HepG2 (cell line): Measurements from ENCODE around the gene EMC8. TPM values are rescaled to one million over a fixed set of nuclear protein-coding genes. Genes with fewer than 3 reads are reported as not detected.

Source experiments
- FOSL1 ChIP-seq: sonication (generic); formaldehyde crosslinking; IDR thresholded peaks from 2 replicates; pipeline ENCODE4 v1.9.0; 2021; ENCODE audit warnings: missing genetic modification reagents, borderline replicate concordance
- HOXD1 ChIP-seq: sonication (generic); formaldehyde crosslinking; IDR thresholded peaks from 2 replicates; pipeline ENCODE4 v1.5.0; 2020; ENCODE audit warnings: missing genetic modification reagents
- MXD4 ChIP-seq: IDR thresholded peaks from 2 replicates; pipeline ENCODE4 v1.6.1; 2016; ENCODE audit warnings: mild to moderate bottlenecking, missing biosample characterization, missing genetic modification reagents
- NCOA5 ChIP-seq: sonication (generic); formaldehyde crosslinking; IDR thresholded peaks from 2 replicates; pipeline ENCODE4 v1.4.0; 2020; ENCODE audit warnings: missing genetic modification reagents
- PLRG1 ChIP-seq: fragments of 450-650 bp; conservative IDR thresholded peaks from 2 replicates; pipeline ENCODE4 v1.6.1; 2016
- SMYD3 ChIP-seq: sonication (generic); formaldehyde crosslinking; IDR thresholded peaks from 2 replicates; pipeline ENCODE4 v1.8.1; 2023; ENCODE audit warnings: mild to moderate bottlenecking, missing genetic modification reagents
- TBX2 ChIP-seq: sonication (generic); formaldehyde crosslinking; IDR thresholded peaks from 2 replicates; pipeline ENCODE4 v1.5.0; 2020; ENCODE audit warnings: missing genetic modification reagents, mild to moderate bottlenecking, borderline replicate concordance
- ZBTB2 ChIP-seq: sonication (generic); formaldehyde crosslinking; IDR thresholded peaks from 2 replicates; pipeline ENCODE4 v1.8.0; 2022; ENCODE audit warnings: low read depth, missing genetic modification reagents
- ZBTB40 ChIP-seq, 2 experiments: fragments of 450-650 bp in 1 of 2; sonication (generic) in 1 of 2; formaldehyde crosslinking in 1 of 2; IDR thresholded peaks; 2 replicates each; pipeline versions ENCODE4 v1.6.1 to v1.8.0; 2016 to 2022; ENCODE audit warnings: antibody characterized with exemption in 1 of 2, mild to moderate bottlenecking in 1 of 2, missing genetic modification reagents in 1 of 2
- ZFP91 ChIP-seq: sonication (generic); formaldehyde crosslinking; IDR thresholded peaks from 2 replicates; pipeline ENCODE4 v1.9.0; 2022; ENCODE audit warnings: missing genetic modification reagents, mild to moderate bottlenecking, borderline replicate concordance
- ZNF7 ChIP-seq: IDR thresholded peaks from 2 replicates; pipeline ENCODE4 v1.6.1; 2016; ENCODE audit warnings: missing biosample characterization, missing genetic modification reagents
- ZNF883 ChIP-seq: sonication (generic); formaldehyde crosslinking; IDR thresholded peaks from 2 replicates; pipeline ENCODE4 v1.5.1; 2020; ENCODE audit warnings: mild to moderate bottlenecking, missing genetic modification reagents; ENCODE audit errors: not compliant biosample characterization
- polyA plus RNA-seq, 8 experiments: library from polyadenylated mRNA; depleted of rRNA in 3 of 8; stranded (reverse) in 7 of 8; unstranded in 1 of 8; fragments of >200 nt; fragmentation: Illumina TruSeq in 4 of 8; extraction: Trizol in 4 of 8; gene quantifications; 2 replicates each; pipeline versions ENCODE4 v1.2.1 to v1.2.3, GENCODE V29; 2011 to 2016; ENCODE audit warnings: low read depth in 4 of 8, missing spikeins in 1 of 8, mixed read lengths in 1 of 8; ENCODE audit not compliant: insufficient read depth in 1 of 8
- total RNA-seq, 5 experiments: library from RNA; depleted of rRNA; stranded (reverse); fragments of >200 nt; fragmentation: Illumina TruSeq; extraction: Trizol; gene quantifications; 2 replicates each; pipeline ENCODE4 v1.2.3, GENCODE V29; 2016; ENCODE audit warnings: low read depth in 1 of 5
- TF ChIP-seq, protein P1 (sequence below): IDR thresholded peaks from 2 replicates; pipeline ENCODE4 v1.6.1; 2016; ENCODE audit warnings: low read depth, borderline replicate concordance
- TF ChIP-seq, protein P2 (sequence below): sonication (generic); formaldehyde crosslinking; IDR thresholded peaks from 2 replicates; pipeline ENCODE4 v1.5.0; 2020; ENCODE audit warnings: missing genetic modification reagents

Gene EMC8
- total and polyA plus RNA-seq, 2 of the 13 experiments (the other 11 are each of a cell fraction or from before 2014, with no cell fraction given) = 55.0 to 76.0 TPM

DNA sequence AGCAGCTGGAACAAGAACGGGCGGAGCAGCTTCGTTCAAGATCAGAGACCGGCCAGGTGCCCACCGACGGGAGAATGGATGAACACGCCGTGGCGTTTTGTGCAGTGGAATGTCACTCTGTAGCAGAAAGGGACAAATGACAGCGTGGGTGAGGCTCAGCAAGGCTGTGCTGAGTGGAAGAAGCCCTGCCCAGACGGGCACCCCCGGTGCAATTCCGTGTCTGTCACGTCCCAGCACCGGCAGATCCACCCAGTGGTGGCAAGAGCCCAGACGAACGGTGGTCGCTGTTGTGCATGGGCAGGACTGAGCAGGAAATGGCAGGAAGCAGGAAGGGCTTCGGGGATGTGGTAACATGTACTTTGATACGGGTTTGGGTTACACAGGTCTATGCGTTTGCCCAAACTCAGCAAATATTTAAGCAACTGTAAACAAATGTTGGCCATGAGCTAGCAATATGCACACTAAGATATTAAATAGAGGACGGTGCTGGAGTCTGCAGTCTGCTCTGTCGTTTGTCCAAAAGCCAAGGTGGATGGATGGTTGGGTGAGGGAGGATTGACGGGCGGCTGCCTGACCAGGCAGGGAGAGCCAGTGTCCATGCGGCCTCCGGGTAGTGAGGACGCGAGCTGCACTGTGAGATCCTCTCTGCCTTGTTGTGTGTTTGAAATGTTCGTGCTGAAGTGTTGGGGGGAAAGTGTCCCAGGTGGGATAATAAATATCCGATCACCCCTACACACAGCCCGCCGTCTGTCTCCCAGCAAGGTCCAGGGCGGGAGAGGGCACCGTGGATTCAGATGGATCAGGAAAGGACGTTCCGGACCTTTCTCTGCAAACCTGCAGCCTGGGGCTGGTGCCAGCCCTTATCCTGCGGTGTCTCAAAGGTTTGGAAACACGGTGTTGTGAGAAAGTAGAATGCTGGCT is 48.6 kb upstream of the EMC8 start (continued):
- TF ChIP-seq ZBTB40 (IDR thresholded peaks at IDR 0.05) = no peak
- TF ChIP-seq ZBTB40 (CRISPR knock-in tag; IDR thresholded peaks at IDR 0.05) = peak; percentile 85
- TF ChIP-seq TBX2 (CRISPR knock-in tag) = peak; percentile 91
- TF ChIP-seq ZFP91 (CRISPR knock-in tag) = peak; percentile 92
- TF ChIP-seq, protein P1, sequence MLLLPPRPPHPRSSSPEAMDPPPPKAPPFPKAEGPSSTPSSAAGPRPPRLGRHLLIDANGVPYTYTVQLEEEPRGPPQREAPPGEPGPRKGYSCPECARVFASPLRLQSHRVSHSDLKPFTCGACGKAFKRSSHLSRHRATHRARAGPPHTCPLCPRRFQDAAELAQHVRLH (CRISPR knock-in tag) = peak; percentile 84; the same call in 1 of the 2 replicates
- no peak for TF ChIP-seq FOSL1
- TF ChIP-seq SMYD3 (CRISPR knock-in tag) = peak; percentile 94
- TF ChIP-seq PLRG1 = no peak
- 0 out of 2 replicates have a peak, but pooled peaks have one; percentile 8 for TF ChIP-seq HOXD1 (CRISPR knock-in tag)
- no peak; the same call in 1 of the 2 replicates for TF ChIP-seq ZNF7 (CRISPR knock-in tag)
- no peak for TF ChIP-seq MXD4 (CRISPR knock-in tag)
- TF ChIP-seq ZNF883 = peak; percentile 29
- TF ChIP-seq, protein P2, sequence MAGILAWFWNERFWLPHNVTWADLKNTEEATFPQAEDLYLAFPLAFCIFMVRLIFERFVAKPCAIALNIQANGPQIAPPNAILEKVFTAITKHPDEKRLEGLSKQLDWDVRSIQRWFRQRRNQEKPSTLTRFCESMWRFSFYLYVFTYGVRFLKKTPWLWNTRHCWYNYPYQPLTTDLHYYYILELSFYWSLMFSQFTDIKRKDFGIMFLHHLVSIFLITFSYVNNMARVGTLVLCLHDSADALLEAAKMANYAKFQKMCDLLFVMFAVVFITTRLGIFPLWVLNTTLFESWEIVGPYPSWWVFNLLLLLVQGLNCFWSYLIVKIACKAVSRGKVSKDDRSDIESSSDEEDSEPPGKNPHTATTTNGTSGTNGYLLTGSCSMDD (CRISPR knock-in tag) = no peak
- no peak for TF ChIP-seq NCOA5
- peak; percentile 74; the same call in 1 of the 2 replicates for TF ChIP-seq ZBTB2
